GM18511 (cell line): ENCODE measurements around the gene PMS2.
A peak's percentile ranks its signal among the peaks of the same experiment; 100 is the strongest.
"Not testable (repeated sequence)": the region's sequence is repeated elsewhere in the genome, so short reads cannot be mapped to it uniquely, and the experiment has no call there.

Source experiments
- ATAC-seq: cut with Tn5 transposase; IDR thresholded peaks from one replicate; pipeline ENCODE4 v1.9.1; 2021; ENCODE audit warnings: mild to moderate bottlenecking, moderate library complexity; ENCODE audit not compliant: unreplicated experiment

PMS2 gene, protein sequence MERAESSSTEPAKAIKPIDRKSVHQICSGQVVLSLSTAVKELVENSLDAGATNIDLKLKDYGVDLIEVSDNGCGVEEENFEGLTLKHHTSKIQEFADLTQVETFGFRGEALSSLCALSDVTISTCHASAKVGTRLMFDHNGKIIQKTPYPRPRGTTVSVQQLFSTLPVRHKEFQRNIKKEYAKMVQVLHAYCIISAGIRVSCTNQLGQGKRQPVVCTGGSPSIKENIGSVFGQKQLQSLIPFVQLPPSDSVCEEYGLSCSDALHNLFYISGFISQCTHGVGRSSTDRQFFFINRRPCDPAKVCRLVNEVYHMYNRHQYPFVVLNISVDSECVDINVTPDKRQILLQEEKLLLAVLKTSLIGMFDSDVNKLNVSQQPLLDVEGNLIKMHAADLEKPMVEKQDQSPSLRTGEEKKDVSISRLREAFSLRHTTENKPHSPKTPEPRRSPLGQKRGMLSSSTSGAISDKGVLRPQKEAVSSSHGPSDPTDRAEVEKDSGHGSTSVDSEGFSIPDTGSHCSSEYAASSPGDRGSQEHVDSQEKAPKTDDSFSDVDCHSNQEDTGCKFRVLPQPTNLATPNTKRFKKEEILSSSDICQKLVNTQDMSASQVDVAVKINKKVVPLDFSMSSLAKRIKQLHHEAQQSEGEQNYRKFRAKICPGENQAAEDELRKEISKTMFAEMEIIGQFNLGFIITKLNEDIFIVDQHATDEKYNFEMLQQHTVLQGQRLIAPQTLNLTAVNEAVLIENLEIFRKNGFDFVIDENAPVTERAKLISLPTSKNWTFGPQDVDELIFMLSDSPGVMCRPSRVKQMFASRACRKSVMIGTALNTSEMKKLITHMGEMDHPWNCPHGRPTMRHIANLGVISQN

GRCh38 chr7:6008668-6009611 lies at the start of gene PMS2, which contains the start of gene AIMP2:
PMS2 (minus strand) TSS chr7:6009049; CDS start chr7:6009019, 30 bp downstream.
AIMP2 (plus strand) TSS chr7:6009272; CDS start chr7:6009364, 92 bp downstream.
- peak; percentile 97 for ATAC-seq

- ATAC-seq: no peak
These were observed 48.7 kb upstream of the PMS2 start for GRCh38 chr7:6057316-6058129.

GRCh38 chr7:6056616-6057015 lies 47.8 kb upstream of the PMS2 start:
- no peak for ATAC-seq

DNA sequence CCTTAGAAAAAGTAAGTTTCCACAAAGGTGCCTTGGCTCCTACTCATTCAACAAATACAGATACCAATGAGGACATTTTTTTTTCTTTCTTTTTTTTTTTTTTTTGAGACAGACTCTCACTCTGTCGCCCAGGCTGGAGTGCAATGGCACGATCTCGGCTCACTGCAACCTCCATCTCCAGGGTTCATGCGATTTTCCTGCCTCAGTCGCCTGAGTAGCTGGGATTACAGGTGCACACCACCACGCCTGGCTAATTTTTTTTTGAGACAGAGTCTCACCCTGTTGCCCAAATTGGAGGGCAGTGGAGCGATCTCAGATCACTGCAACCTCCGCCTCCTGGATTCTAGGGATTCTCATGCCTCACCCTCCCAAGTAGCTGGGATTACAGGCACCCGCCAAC lies 42.3 kb upstream of the PMS2 start:
- ATAC-seq: not testable (repeated sequence)

DNA sequence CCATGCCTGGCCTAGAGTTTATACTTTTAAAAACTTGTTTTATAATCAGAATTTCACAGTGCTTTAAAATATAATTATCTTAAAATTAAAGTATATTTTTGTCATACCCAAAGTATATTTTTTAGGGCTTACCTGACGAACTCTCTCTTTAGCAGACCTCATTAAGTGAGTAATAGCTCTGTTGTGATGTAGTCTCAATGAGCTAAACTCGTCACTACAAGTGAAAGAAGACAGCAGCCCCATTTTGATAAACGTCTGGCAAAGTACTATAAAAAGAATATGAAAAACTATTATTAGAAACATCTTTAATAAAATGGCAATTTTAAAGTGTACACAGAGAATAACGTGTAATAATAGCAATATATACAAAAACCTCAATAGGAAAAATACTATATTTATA lies 40.9 kb upstream of the PMS2 start:
- no peak for ATAC-seq

DNA sequence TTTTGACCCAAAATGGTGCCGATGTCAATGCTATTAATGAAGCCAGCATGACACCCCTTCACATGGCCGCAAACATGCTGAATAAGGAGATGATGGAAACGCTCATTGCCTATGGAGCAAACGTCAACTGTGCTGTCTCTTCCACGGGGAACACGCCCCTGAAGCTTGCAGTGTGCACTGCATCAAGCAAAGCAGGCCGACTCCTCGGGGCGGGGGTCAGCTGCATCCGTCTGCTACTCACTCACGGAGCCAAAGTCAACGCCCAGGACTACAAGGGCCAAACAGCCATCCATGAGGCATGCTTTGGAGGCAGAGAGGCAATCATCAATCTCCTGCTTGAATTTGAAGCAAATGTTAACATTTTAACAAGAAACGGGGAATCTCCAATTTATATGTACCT lies 26.8 kb upstream of the PMS2 start:
- ATAC-seq: no peak

DNA sequence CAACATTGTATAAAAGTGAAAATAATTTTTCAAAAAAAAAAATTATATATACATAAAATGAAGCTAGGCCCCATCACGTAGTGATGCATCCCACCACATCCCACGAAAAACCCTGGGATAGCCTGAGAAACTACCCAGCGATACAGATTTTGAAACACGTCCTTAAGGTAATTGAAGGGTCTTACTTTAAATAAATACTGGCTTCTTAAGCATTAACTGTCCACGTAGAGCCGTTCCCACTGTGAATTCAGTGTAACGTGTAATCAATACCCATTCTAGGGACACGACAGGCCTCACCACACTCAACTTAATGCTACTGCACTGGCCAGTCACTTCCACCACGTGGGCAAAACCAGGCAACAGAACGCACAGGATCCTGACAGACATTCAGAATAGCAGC lies 26.3 kb upstream of the PMS2 start:
- ATAC-seq: no peak

DNA sequence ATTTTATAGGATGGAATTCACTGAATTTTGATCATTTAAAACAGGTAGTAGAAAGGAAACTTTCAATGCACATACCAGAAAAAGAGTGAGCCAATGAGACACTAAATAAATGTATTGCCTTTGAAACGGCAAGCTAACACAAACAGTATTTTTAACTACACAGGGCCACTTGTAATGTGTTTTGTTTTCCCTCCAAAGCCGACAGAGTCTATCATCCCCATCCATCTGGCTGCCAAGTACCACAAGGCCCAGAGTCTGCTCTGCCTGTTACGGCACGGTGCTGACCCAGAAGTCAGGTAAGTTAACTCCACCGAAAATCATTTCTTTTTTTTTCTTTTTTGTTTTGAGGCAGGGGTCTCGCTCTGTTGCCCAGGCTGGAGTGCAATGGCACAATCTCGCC lies 23.8 kb upstream of the PMS2 start:
- ATAC-seq: no peak

- ATAC-seq: no peak
These were observed 23.3 kb upstream of the PMS2 start for GRCh38 chr7:6032167-6032566.

DNA sequence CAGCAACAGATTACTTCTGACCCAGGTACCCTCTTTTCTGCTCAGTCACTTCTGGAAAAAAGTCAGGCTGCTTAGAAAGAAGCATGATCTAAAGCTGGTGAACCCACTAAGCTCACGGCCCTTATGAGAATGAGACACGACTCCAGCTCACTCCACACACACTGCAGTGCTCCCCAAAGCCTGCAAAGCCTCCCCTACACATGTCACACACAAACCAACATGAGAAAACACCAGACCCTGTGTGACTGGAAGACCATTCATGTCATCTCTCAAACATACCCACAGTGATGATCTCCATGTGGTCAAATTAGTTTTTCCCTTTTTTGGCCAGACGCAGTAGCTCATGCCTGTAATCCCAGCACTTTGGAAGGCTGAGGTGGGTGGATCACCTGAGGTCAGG lies 22.7 kb upstream of the PMS2 start:
- no peak for ATAC-seq

DNA sequence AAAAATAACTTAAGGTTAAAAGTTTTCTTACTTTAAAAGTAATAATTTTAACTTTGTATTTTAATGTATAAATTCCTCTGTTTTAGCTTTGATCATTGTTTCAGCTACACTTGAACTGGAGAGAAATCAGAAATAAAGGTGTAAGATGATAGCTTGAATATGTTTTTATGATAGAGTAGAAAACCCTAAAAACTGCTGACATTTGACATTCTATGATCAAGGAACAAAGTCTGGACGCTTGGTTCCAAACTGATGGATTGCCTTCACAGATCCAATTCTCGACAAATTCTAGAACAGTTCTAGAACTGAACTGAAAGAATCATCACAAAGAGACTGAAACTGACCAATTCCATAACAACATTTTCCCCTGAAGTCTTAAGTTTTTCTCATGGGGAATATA lies 22.1 kb upstream of the PMS2 start, which contains the start of gene ANKRD61:
TSS of gene ANKRD61 (plus strand) at position 389 of the 400 bp plus-strand sequence. CDS start at position 389, 0 bp downstream.
- no peak for ATAC-seq

- no peak for ATAC-seq
These were observed 19.7 kb upstream of the PMS2 start for GRCh38 chr7:6028563-6028962.

GRCh38 chr7:6027806-6028365 lies 19.0 kb upstream of the PMS2 start:
- no peak for ATAC-seq

DNA sequence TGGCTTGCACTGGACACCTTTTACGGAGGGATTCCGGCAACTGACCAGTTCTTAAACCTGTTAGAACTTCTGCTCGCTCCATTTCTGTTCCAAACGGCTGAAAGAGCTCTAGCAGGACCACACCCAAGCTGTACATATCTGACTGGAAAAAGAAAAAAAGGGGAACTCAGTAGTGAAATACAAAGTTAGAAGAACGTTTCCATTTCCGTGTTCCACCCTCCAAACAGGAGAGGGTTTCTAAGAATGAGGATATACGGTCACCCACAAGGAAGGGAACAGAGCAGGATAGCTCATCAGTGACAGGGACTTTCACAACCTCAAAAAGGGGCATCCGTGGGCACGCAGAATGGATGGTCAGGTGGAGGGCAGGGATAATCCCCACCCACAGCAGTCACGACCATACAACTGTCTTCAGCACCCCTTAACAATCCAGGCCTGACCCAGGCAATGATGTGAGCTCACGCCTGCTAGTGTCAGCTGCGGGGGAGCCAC lies 18.0 kb upstream of the PMS2 start:
- no peak for ATAC-seq

DNA sequence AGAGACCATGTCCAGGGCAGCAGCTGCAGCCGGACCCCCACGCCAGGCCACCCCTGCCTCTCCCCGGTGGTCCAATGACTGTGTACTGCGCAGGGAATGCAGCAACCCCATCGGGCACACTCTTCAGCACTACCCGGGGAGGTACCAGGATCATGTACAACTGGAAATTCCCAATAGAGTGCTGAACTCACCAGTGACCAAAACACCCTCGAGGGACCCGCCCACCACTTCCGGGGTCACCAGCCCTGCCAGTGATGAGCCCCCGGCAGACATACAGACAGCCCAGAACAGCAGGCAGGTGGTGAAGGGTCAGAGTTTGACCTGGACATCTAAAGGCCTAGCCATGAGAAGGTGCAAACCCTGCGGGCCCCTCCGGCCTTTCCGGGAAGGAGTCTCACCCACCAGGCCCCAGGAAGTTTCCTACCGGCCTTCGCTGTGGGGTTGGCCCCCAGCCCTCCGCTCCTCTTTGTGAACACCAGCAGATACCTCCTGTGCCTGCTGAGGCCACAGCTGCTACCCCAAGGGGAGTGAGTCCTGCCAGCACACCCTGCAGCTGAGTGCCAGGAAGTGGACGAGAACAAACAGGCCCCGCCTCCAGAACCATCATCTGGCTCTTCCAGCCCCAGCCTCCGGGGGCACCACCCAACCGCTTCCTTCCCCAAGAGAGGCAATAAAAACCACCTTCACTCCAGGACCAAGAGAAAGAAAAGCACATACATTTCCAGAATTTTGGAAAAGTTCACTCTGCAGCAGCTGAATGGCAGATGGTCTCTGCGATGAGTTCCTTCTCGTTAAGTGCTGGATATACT lies 17.4 kb upstream of the PMS2 start:
- ATAC-seq: peak; percentile 92

- ATAC-seq: no peak
These were observed 15.2 kb upstream of the PMS2 start for GRCh38 chr7:6023974-6024435.

GRCh38 chr7:6022707-6023106 lies 13.9 kb upstream of the PMS2 start:
- ATAC-seq: no peak
